ENCODE data around the gene NDC80. TPM values are rescaled to one million over a fixed set of nuclear protein-coding genes. Genes with fewer than 3 reads are reported as not detected.
A peak's percentile ranks its signal among the peaks of the same experiment; 100 is the strongest.

Gene NDC80
- total and polyA plus RNA-seq, 9 of the 15 experiments (the other 6 are each of a cell fraction or from before 2014, with no cell fraction given) = 65.2 to 97.9 (median 83.3) TPM

GRCh38 chr18:2656237-2656980, 85.1 kb downstream of the NDC80 start:
- BruUV-seq (replicated peaks) = TSS peak; percentile 46
- Histone ChIP-seq H3K79me2 (ENCODE audit: control insufficient read depth, insufficient read depth, low read length) (peaks cover 62% of the 10 kb centered on the region), H3K9me3 (replicated peaks; ENCODE audit: control insufficient read depth, insufficient read depth, low read depth, low read length) (no peaks in the 10 kb centered on the region), H3K27ac (ENCODE audit: extremely low read depth, low read depth, low read length) (peak overlapping the region; percentile 94), H3K4me1 (replicated peaks in 1 of 2; ENCODE audit: control insufficient read depth in 2 of 2, insufficient read depth in 2 of 2, low read length in 2 of 2) (peaks cover 16 to 24% of the 10 kb centered on the region in 2 experiments; a peak in 4 of 5 replicates), H2AFZ (ENCODE audit: low read depth, low read length) (peak overlapping the region; percentile 74), H3K9ac (ENCODE audit: insufficient read depth in 1 of 2, low read depth in 2 of 2, low read length in 2 of 2) (peak overlapping the region; percentile 93 to 99), H3K4me2 (ENCODE audit: insufficient read depth, low read length) (peak overlapping the region; percentile 88), H3K36me3 (ENCODE audit: control insufficient read depth, insufficient read depth, low read length) (peaks cover 8% of the 10 kb centered on the region; the same call in 2 of the 3 replicates), H3K27me3 (ENCODE audit: control insufficient read depth in 2 of 2, insufficient read depth in 2 of 2, low read length in 2 of 2) (no peaks in the 10 kb centered on the region), H3K4me3 (peak overlapping the region; percentile 86), H4K20me1 (replicated peaks; ENCODE audit: control insufficient read depth, insufficient read depth, low read length) (peaks cover 27% of the 10 kb centered on the region; the same call in 1 of the 2 replicates), H3K9me1 (ENCODE audit: control insufficient read depth, insufficient read depth, low read length) (no peaks in the 10 kb centered on the region)
- WGBS (ENCODE audit: insufficient coverage, low coverage, missing lambda C conversion rate) = 1% methylated on average over 49 of the region's 49 CpGs
- DNase-seq (ENCODE audit: extremely low read depth in 1 of 4, low spot score in 3 of 4) (peak; percentile 36 to 69 (median 48)), FAIRE-seq (no peak), ATAC-seq (peak; percentile 56)
- intact Hi-C loops (cut with micrococcal nuclease) = loop anchor here (5.0 kb wide), 2 partner anchors 84 to 329 kb away; partner anchors contain the start of genes METTL4 and NDC80
- in situ Hi-C loops (cut with MboI) = no loop called here
- ChIA-PET CTCF (ENCODE audit: low intra/inter-chr PET ratio) (no interaction called here), POLR2A (interaction anchor here (0.6 to 4.5 kb wide), 16 partner anchors 8 to 1937 kb away, joined by 3 to 22 read pairs (median 5); partner anchors contain the start of genes METTL4 and MYL12A)
- TF ChIP-seq, protein P1, sequence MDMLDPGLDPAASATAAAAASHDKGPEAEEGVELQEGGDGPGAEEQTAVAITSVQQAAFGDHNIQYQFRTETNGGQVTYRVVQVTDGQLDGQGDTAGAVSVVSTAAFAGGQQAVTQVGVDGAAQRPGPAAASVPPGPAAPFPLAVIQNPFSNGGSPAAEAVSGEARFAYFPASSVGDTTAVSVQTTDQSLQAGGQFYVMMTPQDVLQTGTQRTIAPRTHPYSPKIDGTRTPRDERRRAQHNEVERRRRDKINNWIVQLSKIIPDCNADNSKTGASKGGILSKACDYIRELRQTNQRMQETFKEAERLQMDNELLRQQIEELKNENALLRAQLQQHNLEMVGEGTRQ (CRISPR knock-in tag; IDR thresholded peaks at IDR 0.05) = 0 out of 2 replicates have a peak, but pooled peaks have one; percentile 4
- no peak for TF ChIP-seq RHOXF2B (CRISPR knock-in tag; conservative IDR thresholded peaks at IDR 0.05)
- TF ChIP-seq HMBOX1 (IDR thresholded peaks at IDR 0.05) = no peak
- no peak for TF ChIP-seq NFIC (IDR thresholded peaks at IDR 0.05)
- no peak for TF ChIP-seq ZNF778 (CRISPR knock-in tag; IDR thresholded peaks at IDR 0.05)
- peak; percentile 71 for TF ChIP-seq SAFB (IDR thresholded peaks at IDR 0.05; ENCODE audit: borderline replicate concordance, low read depth, low read length)
- no peak for TF ChIP-seq GABPB2 (CRISPR knock-in tag; conservative IDR thresholded peaks at IDR 0.05)
- no peak for TF ChIP-seq OTX1 (CRISPR knock-in tag; IDR thresholded peaks at IDR 0.05)
- TF ChIP-seq CHD1 (IDR thresholded peaks at IDR 0.05; ENCODE audit: low read length) = peak; percentile 79
- TF ChIP-seq NFRKB (IDR thresholded peaks at IDR 0.05; ENCODE audit: low read depth) = no peak; the same call in 1 of the 2 replicates
- TF ChIP-seq PYGO2 (tag; IDR thresholded peaks at IDR 0.05) = no peak
- peak; percentile 77 for TF ChIP-seq AFF4 (CRISPR knock-in tag; IDR thresholded peaks at IDR 0.05)
- no peak for TF ChIP-seq HEY1 (CRISPR knock-in tag; IDR thresholded peaks at IDR 0.05; ENCODE audit: borderline replicate concordance)
- TF ChIP-seq RUNX1 (IDR thresholded peaks at IDR 0.05; ENCODE audit: low read depth) = no peak
- TF ChIP-seq CREBBP (IDR thresholded peaks at IDR 0.05; ENCODE audit: low read depth, low read length) = no peak
- TF ChIP-seq JUNB (CRISPR knock-in tag; conservative IDR thresholded peaks at IDR 0.05) = no peak

Data from K562 (cell line).